ENCODE data around the gene FAM83G.

- no peak for TF ChIP-seq POLR2A (IDR thresholded peaks at IDR 0.05; ENCODE audit: low read length)
- no peak for TF ChIP-seq GATA1 (IDR thresholded peaks at IDR 0.05; ENCODE audit: low read depth, low read length)
Measured at GRCh38 chr17:18950944-18951905, 53.3 kb downstream of the FAM83G start.
